Thyroid gland (tissue), 4 donors: ENCODE measurements around the gene LRRC4.

Experiments
- CTCF ChIP-seq, 6 experiments: fragments of 200-600 bp in 3 of 6; fragments of 450-650 bp in 3 of 6; sonication (generic) in 3 of 6; IDR thresholded peaks; one replicate each; pipeline ENCODE4 v1.5.1; 2016 to 2019; ENCODE audit warnings: antibody characterized with exemption in 6 of 6, mild to moderate bottlenecking in 2 of 6, inconsistent platforms in 1 of 6, moderate library complexity in 1 of 6
- POLR2A ChIP-seq, 2 donors: fragments of 450-650 bp; IDR thresholded peaks; one replicate each; pipeline ENCODE4 v1.6.1; 2017; ENCODE audit warnings: antibody characterized with exemption in 2 of 2, mild to moderate bottlenecking in 2 of 2, moderate library complexity in 1 of 2

DNA sequence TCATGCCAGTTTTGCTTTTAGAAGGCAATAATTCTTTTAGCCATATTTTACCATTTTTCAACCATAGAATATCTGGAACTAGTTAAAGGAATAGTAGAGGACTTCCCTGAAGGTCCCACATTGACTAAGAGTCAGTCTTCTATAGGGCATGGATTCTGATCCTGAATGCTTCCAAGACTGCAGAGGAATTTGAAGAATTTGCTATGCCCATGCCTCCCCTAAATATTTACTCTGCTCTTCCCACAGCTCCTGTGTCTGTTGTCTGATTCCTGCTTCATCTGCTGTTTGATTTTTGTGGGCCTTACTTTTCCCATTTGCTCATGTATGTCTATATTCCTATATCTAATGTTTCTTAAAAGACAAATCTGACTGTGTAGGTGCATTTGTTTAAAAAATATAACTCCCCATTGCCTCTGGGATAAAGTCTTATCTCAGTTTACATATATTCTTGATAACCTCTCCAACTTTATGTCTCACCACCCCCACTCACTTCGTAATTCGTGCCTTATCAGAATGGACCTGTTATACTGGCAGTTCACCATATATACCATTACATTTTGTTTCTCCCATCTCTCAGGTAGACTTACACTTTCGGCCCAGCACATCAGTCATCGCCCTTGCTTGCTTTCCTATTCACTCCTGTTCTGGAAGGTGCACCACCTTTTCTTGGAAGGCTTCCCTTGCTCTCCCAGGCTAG, 33.9 kb downstream of the LRRC4 start:
- TF ChIP-seq CTCF (IDR thresholded peaks at IDR 0.05) (no peak), POLR2A (IDR thresholded peaks at IDR 0.05) (no peak)
